HepG2 (cell line): ENCODE measurements around the gene FBXW10B. TPM values are rescaled to one million over a fixed set of nuclear protein-coding genes. Genes with fewer than 3 reads are reported as not detected.

Source experiments
- ATAC-seq: fragments of 200-7000 bp; cut with Tn5 transposase; 3 replicates; pipeline ENCODE4 v1.9.1; 2020; ENCODE audit warnings: mild to moderate bottlenecking, moderate library complexity
- BruUV-seq: library from RNA; stranded (reverse); fragments of 400-500 nt; replicated peaks from 2 replicates; lab custom pipeline; 2021; lab: Mats Ljungman, UMichigan
- CTCF ChIA-PET: fragments of 300-600 bp; formaldehyde crosslinking; extraction: SDS; loops from one replicate; lab custom pipeline; 2021; ENCODE audit warnings: low total read pairs, inconsistent platforms, low intra/inter-chr PET ratio; lab: Yijun Ruan, JAX
- POLR2A ChIA-PET: fragments of 350-600 bp; sonication (Branson Sonifier 250); formaldehyde crosslinking; loops from one replicate; lab custom pipeline; 2020; ENCODE audit warnings: antibody characterized with exemption, inconsistent platforms; lab: Yijun Ruan, JAX
- DNase-seq: peaks from one replicate; pipeline ENCODE4 v3.0.0-alpha.2; 2015; ENCODE audit warnings: low spot score
- FAIRE-seq: peaks from 3 replicates; lab custom pipeline; 2011; peaks lifted over from hg19 to GRCh38; lab: Jason Lieb, UNC
- H2AFZ ChIP-seq: one replicate; pipeline ENCODE4 v1.6.1; 2011; ENCODE audit warnings: low read length, inconsistent platforms
- H3K27ac ChIP-seq: fragments of 300-600 bp; 3 replicates; pipeline ENCODE4 v1.8.0; 2011; ENCODE audit warnings: mixed run types, mild to moderate bottlenecking, mixed read lengths, low read length, inconsistent platforms; ENCODE audit not compliant: insufficient read depth; ENCODE audit errors: extremely low read length
- H3K27me3 ChIP-seq, 2 experiments: fragments of 200-600 bp in 1 of 2; 2 replicates in 1 of 2; 3 replicates in 1 of 2; pipeline versions ENCODE4 v1.6.0 to v1.8.0; 2011; ENCODE audit warnings: low read length in 2 of 2, mild to moderate bottlenecking in 2 of 2, moderate library complexity in 2 of 2, inconsistent platforms in 1 of 2; ENCODE audit not compliant: insufficient read depth in 2 of 2, control insufficient read depth in 1 of 2
- H3K36me3 ChIP-seq, 2 experiments: fragments of 200-600 bp in 1 of 2; replicated peaks in 1 of 2; 2 replicates in 1 of 2; 3 replicates in 1 of 2; pipeline versions ENCODE4 v1.5.1 to v1.8.0; 2011; ENCODE audit warnings: low read length in 2 of 2, inconsistent platforms in 1 of 2; ENCODE audit not compliant: insufficient read depth in 2 of 2, control insufficient read depth in 1 of 2
- H3K4me1 ChIP-seq: 2 replicates; pipeline ENCODE4 v1.5.1; 2012; ENCODE audit warnings: low read length, inconsistent platforms; ENCODE audit not compliant: insufficient read depth
- H3K4me2 ChIP-seq: 2 replicates; pipeline ENCODE4 v1.6.0; 2011; ENCODE audit warnings: low read depth, low read length, inconsistent platforms
- H3K4me3 ChIP-seq, 3 experiments: fragments of 200-600 bp in 1 of 3; sonication (generic), shearing (Covaris generic) in 1 of 3; replicated peaks in 1 of 3; 2 replicates each; pipeline ENCODE4 v1.5.1; 2011 to 2016; ENCODE audit warnings: low read length in 3 of 3, inconsistent platforms in 2 of 3, low read depth in 2 of 3, mild to moderate bottlenecking in 2 of 3, control low read depth in 1 of 3, mixed read lengths in 1 of 3; ENCODE audit not compliant: insufficient read depth in 1 of 3
- H3K79me2 ChIP-seq: one replicate; pipeline ENCODE4 v1.6.1; 2011; ENCODE audit warnings: low read length, inconsistent platforms; ENCODE audit not compliant: insufficient read depth
- H3K9ac ChIP-seq: 2 replicates; pipeline ENCODE4 v1.6.0; 2011; ENCODE audit warnings: mild to moderate bottlenecking, low read depth, low read length, inconsistent platforms; ENCODE audit not compliant: insufficient read depth
- H3K9me3 ChIP-seq: 2 replicates; pipeline ENCODE4 v1.5.1; 2012; ENCODE audit warnings: mild to moderate bottlenecking, low read length
- H4K20me1 ChIP-seq: 2 replicates; pipeline ENCODE4 v1.6.0; 2011; ENCODE audit warnings: inconsistent platforms, mild to moderate bottlenecking, low read length, moderate library complexity; ENCODE audit not compliant: insufficient read depth
- ARID2 ChIP-seq: sonication (generic); formaldehyde crosslinking; IDR thresholded peaks from 2 replicates; pipeline ENCODE4 v1.8.1; 2022; ENCODE audit warnings: mild to moderate bottlenecking, missing genetic modification reagents, borderline replicate concordance
- CENPT ChIP-seq: sonication (generic); formaldehyde crosslinking; IDR thresholded peaks from 2 replicates; pipeline ENCODE4 v1.8.0; 2022; ENCODE audit warnings: low read depth, mild to moderate bottlenecking, moderate library complexity, missing genetic modification reagents
- CHD4 ChIP-seq: fragments of 200-600 bp; sonication (generic); IDR thresholded peaks from 2 replicates; pipeline ENCODE4 v1.7.0; 2017; ENCODE audit warnings: mild to moderate bottlenecking, low read length, borderline replicate concordance
- HIVEP1 ChIP-seq: sonication (generic); formaldehyde crosslinking; IDR thresholded peaks from 2 replicates; pipeline ENCODE4 v1.4.0; 2020; ENCODE audit warnings: mild to moderate bottlenecking, missing genetic modification reagents
- HMGXB4 ChIP-seq, 2 experiments: sonication (generic) in 1 of 2; formaldehyde crosslinking in 1 of 2; IDR thresholded peaks; 2 replicates each; pipeline versions ENCODE4 v1.4.0 to v1.6.1; 2018 to 2020; ENCODE audit warnings: missing genetic modification reagents in 2 of 2, borderline replicate concordance in 1 of 2, low read depth in 1 of 2, mild to moderate bottlenecking in 1 of 2, missing biosample characterization in 1 of 2
- HNRNPK ChIP-seq: fragments of 200-400 bp; formaldehyde crosslinking; IDR thresholded peaks from 2 replicates; pipeline ENCODE4 v1.6.1; 2018; ENCODE audit warnings: low read length, low read depth, moderate library complexity, mild to moderate bottlenecking; ENCODE audit not compliant: poor library complexity, severe bottlenecking
- HNRNPUL1 ChIP-seq: fragments of 200-400 bp; formaldehyde crosslinking; IDR thresholded peaks from 2 replicates; pipeline ENCODE4 v1.6.1; 2017; ENCODE audit warnings: low read depth, mild to moderate bottlenecking, low read length, moderate library complexity
- IRX3 ChIP-seq: sonication (generic); formaldehyde crosslinking; IDR thresholded peaks from 2 replicates; pipeline ENCODE4 v1.8.1; 2023; ENCODE audit warnings: mild to moderate bottlenecking, low read depth, missing genetic modification reagents, borderline replicate concordance
- JARID2 ChIP-seq: sonication (generic); formaldehyde crosslinking; IDR thresholded peaks from 2 replicates; pipeline ENCODE4 v1.8.1; 2023; ENCODE audit warnings: missing genetic modification reagents, inconsistent platforms; ENCODE audit not compliant: insufficient replicate concordance
- KAT7 ChIP-seq: IDR thresholded peaks from 2 replicates; pipeline ENCODE4 v1.6.1; 2018; ENCODE audit warnings: borderline replicate concordance, missing compliant biosample characterization
- KDM4B ChIP-seq: sonication (generic); formaldehyde crosslinking; IDR thresholded peaks from 2 replicates; pipeline ENCODE4 v1.4.0; 2020; ENCODE audit warnings: missing genetic modification reagents
- NFKBIZ ChIP-seq: IDR thresholded peaks from 2 replicates; pipeline ENCODE4 v1.6.1; 2018; ENCODE audit warnings: missing genetic modification reagents, missing compliant biosample characterization
- NR3C1 ChIP-seq: sonication (generic); formaldehyde crosslinking; IDR thresholded peaks from 2 replicates; pipeline ENCODE4 v1.4.0; 2020; ENCODE audit warnings: missing genetic modification reagents
- PHF20 ChIP-seq: sonication (generic); formaldehyde crosslinking; IDR thresholded peaks from 2 replicates; pipeline ENCODE4 v1.5.0; 2020; ENCODE audit warnings: mild to moderate bottlenecking, missing genetic modification reagents
- SRSF4 ChIP-seq: fragments of 200-400 bp; formaldehyde crosslinking; IDR thresholded peaks from one replicate; pipeline ENCODE4 v1.6.1; 2018; ENCODE audit warnings: mild to moderate bottlenecking, low read depth, low read length, moderate library complexity; ENCODE audit not compliant: poor library complexity, severe bottlenecking
- ZNF282 ChIP-seq: fragments of 450-650 bp; IDR thresholded peaks from 2 replicates; pipeline ENCODE4 v1.6.1; 2018; ENCODE audit not compliant: partially characterized antibody
- ZNF564 ChIP-seq: sonication (generic); formaldehyde crosslinking; IDR thresholded peaks from 2 replicates; pipeline ENCODE4 v1.8.1; 2023; ENCODE audit warnings: mild to moderate bottlenecking, missing genetic modification reagents
- ZNF605 ChIP-seq: sonication (generic); formaldehyde crosslinking; IDR thresholded peaks from 2 replicates; pipeline ENCODE4 v1.8.0; 2022; ENCODE audit warnings: mild to moderate bottlenecking, missing genetic modification reagents
- WGBS: methylation state at CpG from one replicate; pipeline ENCODE4 v1.1.6; 2017; ENCODE audit warnings: low lambda C conversion rate; 5-methylcytosine and 5-hydroxymethylcytosine counted together
- in situ Hi-C: cut with HindIII; loops from 2 replicates; pipeline ENCODE4 v1.10.0; 2017; ENCODE audit warnings: low pct_unique_long_range_greater_than_20kb; ENCODE audit not compliant: extremely low pct_ligation_motif_present
- intact Hi-C: fragments of 100-400 bp; cut with micrococcal nuclease; formaldehyde crosslinking; loops from one replicate; pipeline ENCODE4 v1.10.0; 2022; ENCODE audit not compliant: unreplicated experiment
- polyA plus RNA-seq, 8 experiments: library from polyadenylated mRNA; depleted of rRNA in 3 of 8; stranded (reverse) in 7 of 8; unstranded in 1 of 8; fragments of >200 nt; fragmentation: Illumina TruSeq in 4 of 8; extraction: Trizol in 4 of 8; gene quantifications; 2 replicates each; pipeline versions ENCODE4 v1.2.1 to v1.2.3, GENCODE V29; 2011 to 2016; ENCODE audit warnings: low read depth in 4 of 8, missing spikeins in 1 of 8, mixed read lengths in 1 of 8; ENCODE audit not compliant: insufficient read depth in 1 of 8
- total RNA-seq, 5 experiments: library from RNA; depleted of rRNA; stranded (reverse); fragments of >200 nt; fragmentation: Illumina TruSeq; extraction: Trizol; gene quantifications; 2 replicates each; pipeline ENCODE4 v1.2.3, GENCODE V29; 2016; ENCODE audit warnings: low read depth in 1 of 5

The FBXW10B gene
- total and polyA plus RNA-seq, 2 of the 13 experiments (the other 11 are each of a cell fraction or from before 2014, with no cell fraction given), result 0.13 to 0.15 TPM

GRCh38 chr17:15663691-15664090, 44.2 kb upstream of the FBXW10B start:
- in situ Hi-C loops, result no loop called here
- Histone ChIP-seq H2AFZ (no peak overlapping the region), H3K27ac (no peak overlapping the region), H3K9me3 (no peaks in the 10 kb centered on the region), H3K4me2 (no peak overlapping the region), H3K4me3 (no peak overlapping the region), H3K36me3 (peaks cover 6 to 19% of the 10 kb centered on the region in 2 experiments; a peak in 4 of 5 replicates)
- DNase-seq, result no peak
- POLR2A ChIA-PET, result no interaction called here
- ATAC-seq, result no peak
- over 99% methylated on average over 4 of the region's 5 CpGs for WGBS
- no TSS peak for BruUV-seq
- TF ChIP-seq NFKBIZ (CRISPR knock-in tag) (no peak), SRSF4 (no peak), ZNF605 (no peak), CHD4 (no peak), KAT7 (CRISPR knock-in tag) (no peak), ZNF282 (no peak), HNRNPUL1 (no peak), JARID2 (CRISPR knock-in tag) (no peak), ARID2 (CRISPR knock-in tag) (no peak), ZNF564 (no peak), PHF20 (CRISPR knock-in tag) (no peak), CENPT (CRISPR knock-in tag) (no peak), HIVEP1 (CRISPR knock-in tag) (no peak), HMGXB4 (CRISPR knock-in tag; IDR thresholded peaks at IDR 0.05; ENCODE audit: borderline replicate concordance in 1 of 2, low read depth in 1 of 2) (no peak), NR3C1 (CRISPR knock-in tag) (no peak), HNRNPK (no peak), KDM4B (CRISPR knock-in tag) (no peak), IRX3 (CRISPR knock-in tag) (no peak)
- TF ChIP-seq, all 625 proteins: peak for 0
- intact Hi-C loops, result no loop called here
- CTCF ChIA-PET, result no interaction called here
- Histone ChIP-seq H3K27me3 (no peaks in the 10 kb centered on the region), H4K20me1 (no peaks in the 10 kb centered on the region), H3K79me2 (no peaks in the 10 kb centered on the region), H3K9ac (no peak overlapping the region), H3K4me1 (no peaks in the 10 kb centered on the region)
- FAIRE-seq, result no peak
